ENCODE measurements around the gene IL17RC. TPM values are rescaled to one million over a fixed set of nuclear protein-coding genes. Genes with fewer than 3 reads are reported as not detected.
A peak's percentile ranks its signal among the peaks of the same experiment; 100 is the strongest.

IL17RC gene
- total and polyA plus RNA-seq, 2 experiments from 2014 or later: 8.4 to 12.6 TPM

- Histone ChIP-seq H3K27ac (ENCODE audit: low read depth) (no peak overlapping the region), H3F3A (replicated peaks; ENCODE audit: low read depth) (peaks cover 4% of the 10 kb centered on the region; the same call in 1 of the 2 replicates), H3K4me2 (no peak overlapping the region), H4K20me1 (replicated peaks; ENCODE audit: insufficient read depth) (no peaks in the 10 kb centered on the region; the same call in 1 of the 2 replicates), H3K27me3 (ENCODE audit: insufficient read depth) (peaks cover 13% of the 10 kb centered on the region; the same call in 1 of the 2 replicates), H3K4me3 (no peak overlapping the region), H3K79me2 (replicated peaks; ENCODE audit: insufficient read depth) (no peaks in the 10 kb centered on the region), H3K4me1 (ENCODE audit: insufficient read depth) (peaks cover 12% of the 10 kb centered on the region), H3K9me2 (ENCODE audit: insufficient read depth) (no peaks in the 10 kb centered on the region), H2AFZ (no peak overlapping the region), H3K36me3 (ENCODE audit: insufficient read depth) (no peaks in the 10 kb centered on the region)
- H3K27ac Mint-ChIP-seq: no peak overlapping the region
- TF ChIP-seq CTCF (conservative IDR thresholded peaks at IDR 0.05; ENCODE audit: low read depth in 2 of 2) (peak; percentile 25 to 34; a peak in 3 of 4 replicates), ETS1 (IDR thresholded peaks at IDR 0.05) (no peak)
- ATAC-seq: no peak
- H3K4me3 Mint-ChIP-seq: no peak overlapping the region
- peak; percentile 30 for DNase-seq (ENCODE audit: low spot score)
- H3K9me3 Mint-ChIP-seq: no peaks in the 10 kb centered on the region
- peaks cover 6% of the 10 kb centered on the region for H3K27me3 Mint-ChIP-seq (ENCODE audit: insufficient read depth, low read depth, poor library complexity)
- H3K36me3 Mint-ChIP-seq (ENCODE audit: low read depth): no peaks in the 10 kb centered on the region; the same call in 2 of the 3 replicates
- H3K4me1 Mint-ChIP-seq: peaks cover 23% of the 10 kb centered on the region
Measured at GRCh38 chr3:9957214-9957613, 40.3 kb downstream of the IL17RC start.

GRCh38 chr3:9965200-9965875 is 48.4 kb downstream of the IL17RC start:
- H3K4me3 Mint-ChIP-seq: no peak overlapping the region
- Histone ChIP-seq H4K20me1 (replicated peaks; ENCODE audit: insufficient read depth) (0 out of 2 replicates have a peak, but pooled peaks cover 4% of the 10 kb centered on the region), H3K9me2 (ENCODE audit: insufficient read depth) (0 out of 2 replicates have a peak, but pooled peaks cover 3% of the 10 kb centered on the region), H2AFZ (no peak overlapping the region), H3K79me2 (replicated peaks; ENCODE audit: insufficient read depth) (no peaks in the 10 kb centered on the region), H3K36me3 (ENCODE audit: insufficient read depth) (peaks cover 8% of the 10 kb centered on the region; the same call in 1 of the 2 replicates), H3K4me3 (no peak overlapping the region), H3K4me2 (no peak overlapping the region), H3K27ac (ENCODE audit: low read depth) (no peak overlapping the region), H3K4me1 (ENCODE audit: insufficient read depth) (no peaks in the 10 kb centered on the region), H3K27me3 (ENCODE audit: insufficient read depth) (no peaks in the 10 kb centered on the region), H3F3A (replicated peaks; ENCODE audit: low read depth) (no peaks in the 10 kb centered on the region; the same call in 1 of the 2 replicates)
- H3K27me3 Mint-ChIP-seq (ENCODE audit: insufficient read depth, low read depth, poor library complexity): no peaks in the 10 kb centered on the region
- no peak for ATAC-seq
- no peak for DNase-seq (ENCODE audit: low spot score)
- no peak overlapping the region for H3K27ac Mint-ChIP-seq
- peaks cover 25% of the 10 kb centered on the region; the same call in 2 of the 3 replicates for H3K36me3 Mint-ChIP-seq (ENCODE audit: low read depth)
- no peaks in the 10 kb centered on the region for H3K4me1 Mint-ChIP-seq
- H3K9me3 Mint-ChIP-seq: no peaks in the 10 kb centered on the region
- no peak for TF ChIP-seq STAT1 (IDR thresholded peaks at IDR 0.05; ENCODE audit: unreplicated experiment)
- TF ChIP-seq CREB1 (CRISPR knock-in tag; IDR thresholded peaks at IDR 0.05; ENCODE audit: low read depth): no peak
- no peak for TF ChIP-seq ZNF462 (CRISPR knock-in tag; IDR thresholded peaks at IDR 0.05)
- TF ChIP-seq POLR2AphosphoS5 (IDR thresholded peaks at IDR 0.05; ENCODE audit: low read depth): no peak
- no peak for TF ChIP-seq REST (IDR thresholded peaks at IDR 0.05; ENCODE audit: unreplicated experiment)
- no peak for TF ChIP-seq NANOG (IDR thresholded peaks at IDR 0.05; ENCODE audit: borderline replicate concordance)
